ENCODE results near the gene EGFR.

The EGFR gene

GRCh38 chr7:55130395-55131141 lies 111.8 kb downstream of the EGFR start:
- no peak overlapping the region for H3K4me3 ChIP-seq (ENCODE audit: control insufficient read depth, low read depth, low read length)
- no peak for TF ChIP-seq CTCF (conservative IDR thresholded peaks at IDR 0.05; ENCODE audit: control insufficient read depth, insufficient read depth, low read depth, low read length)
- peak; percentile 96 for DNase-seq (ENCODE audit: low read depth)

DNA sequence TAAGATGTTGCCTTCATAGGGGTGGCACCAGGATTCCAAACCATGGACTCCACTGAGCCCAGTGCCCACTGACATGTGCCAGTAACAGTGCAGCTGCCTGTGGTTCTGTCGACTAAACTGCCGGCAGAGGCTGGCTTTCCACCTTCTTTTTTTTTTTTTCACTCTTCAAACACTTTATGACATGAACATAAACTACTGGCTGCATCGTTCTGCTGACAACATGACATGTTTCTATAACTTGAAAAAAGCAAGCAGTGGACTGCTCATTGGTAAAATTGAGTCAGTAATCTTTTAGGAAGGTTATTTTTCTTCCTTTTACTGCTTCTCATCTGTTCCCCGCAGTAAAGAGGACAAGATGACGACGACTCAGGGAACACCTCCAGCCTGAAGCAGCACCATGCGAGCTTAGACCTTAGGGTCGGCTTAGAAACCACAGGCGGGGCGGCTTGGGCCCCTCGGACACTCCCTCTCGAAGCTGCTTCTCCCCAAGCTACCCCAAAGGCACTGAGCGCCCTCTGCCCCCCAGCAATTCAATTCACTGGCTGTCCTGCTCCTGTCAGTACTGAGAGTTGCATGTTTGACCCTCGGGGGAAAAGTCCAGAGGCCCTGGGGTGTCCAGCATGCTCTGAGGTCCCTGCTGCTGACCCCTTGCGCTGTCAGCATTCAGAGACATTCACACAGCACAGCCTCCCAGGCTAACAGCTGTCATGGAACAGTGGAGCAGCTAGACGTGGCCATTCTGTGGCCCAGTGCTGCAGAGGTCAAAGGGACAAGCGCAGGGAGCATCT lies 112.5 kb downstream of the EGFR start:
- H3K4me3 ChIP-seq (ENCODE audit: control insufficient read depth, low read depth, low read length) = no peak overlapping the region
- TF ChIP-seq CTCF (conservative IDR thresholded peaks at IDR 0.05; ENCODE audit: control insufficient read depth, insufficient read depth, low read depth, low read length) = no peak
- no peak for DNase-seq (ENCODE audit: low read depth)

DNA sequence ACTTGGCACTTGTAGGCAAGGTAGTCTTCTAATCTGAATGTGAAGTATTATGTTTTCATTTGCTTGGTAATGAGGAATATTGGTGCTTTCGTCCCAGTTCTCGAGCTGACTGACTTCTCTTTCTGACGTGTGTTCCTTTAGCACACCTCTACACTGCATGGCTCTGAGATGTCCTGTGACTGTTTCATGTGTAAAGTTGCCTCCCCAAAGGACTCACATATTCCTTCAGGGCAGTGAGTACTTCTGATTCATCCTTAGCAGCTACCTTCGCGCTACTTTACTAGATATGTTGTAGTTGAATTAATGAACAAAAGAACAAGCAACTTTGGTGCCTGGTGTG lies 113.7 kb downstream of the EGFR start:
- TF ChIP-seq CTCF (conservative IDR thresholded peaks at IDR 0.05; ENCODE audit: control insufficient read depth, insufficient read depth, low read depth, low read length) = no peak
- DNase-seq (ENCODE audit: low read depth) = no peak
- no peak overlapping the region for H3K4me3 ChIP-seq (ENCODE audit: control insufficient read depth, low read depth, low read length)

- no peak for TF ChIP-seq CTCF (conservative IDR thresholded peaks at IDR 0.05; ENCODE audit: control insufficient read depth, insufficient read depth, low read depth, low read length)
- peak; percentile 99 for DNase-seq (ENCODE audit: low read depth)
- H3K4me3 ChIP-seq (ENCODE audit: control insufficient read depth, low read depth, low read length) = no peak overlapping the region
These were observed 114.2 kb downstream of the EGFR start for GRCh38 chr7:55132890-55133551.

DNA sequence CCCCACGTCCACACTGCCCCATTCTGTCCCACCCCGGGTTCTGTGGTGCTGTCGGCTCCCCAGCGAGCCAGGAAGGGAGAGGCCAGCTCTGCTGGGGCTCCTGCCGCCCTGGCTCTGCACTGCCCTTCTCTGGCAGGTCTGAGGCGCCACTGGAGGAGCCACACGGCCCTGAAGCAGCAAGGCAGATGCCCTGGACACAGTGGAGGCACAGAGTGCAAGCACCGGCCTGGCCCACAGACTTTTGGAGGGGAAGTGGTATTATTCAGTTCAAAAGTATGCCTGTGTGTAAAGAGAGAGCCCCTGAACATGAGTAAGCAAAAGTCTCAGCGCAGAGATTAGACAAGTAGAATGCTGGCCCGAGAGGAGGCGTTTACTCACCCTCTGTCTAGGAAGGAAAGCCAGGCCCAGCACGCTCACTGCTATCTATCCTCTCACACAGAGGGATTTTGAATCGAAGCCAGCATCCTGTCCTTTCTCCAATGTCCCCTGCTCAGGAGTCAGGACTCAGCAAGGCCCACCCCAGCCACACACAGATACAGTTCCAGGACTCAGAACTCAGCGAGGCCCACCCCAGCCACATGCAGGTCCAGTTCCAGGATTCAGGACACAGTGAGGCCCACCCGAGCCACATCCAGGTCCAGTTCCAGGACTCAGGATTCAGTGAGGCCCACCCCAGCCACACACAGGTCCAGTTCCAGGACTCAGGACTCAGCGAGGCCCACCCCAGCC lies 115.0 kb downstream of the EGFR start:
- H3K4me3 ChIP-seq (ENCODE audit: control insufficient read depth, low read depth, low read length) = no peak overlapping the region
- peak; percentile 99 for DNase-seq (ENCODE audit: low read depth)
- no peak for TF ChIP-seq CTCF (conservative IDR thresholded peaks at IDR 0.05; ENCODE audit: control insufficient read depth, insufficient read depth, low read depth, low read length)

GRCh38 chr7:55134359-55134725 lies 115.5 kb downstream of the EGFR start:
- no peak overlapping the region for H3K4me3 ChIP-seq (ENCODE audit: control insufficient read depth, low read depth, low read length)
- TF ChIP-seq CTCF (conservative IDR thresholded peaks at IDR 0.05; ENCODE audit: control insufficient read depth, insufficient read depth, low read depth, low read length) = no peak
- DNase-seq (ENCODE audit: low read depth) = no peak

Measured in fibroblast of mammary gland (primary cell).